8988T (cell line): ENCODE data around the gene IGLON5.
A peak's percentile ranks its signal among the peaks of the same experiment; 100 is the strongest.

Source experiments
- DNase-seq: peaks from one replicate; pipeline ENCODE4 v3.0.0; 2011

The IGLON5 gene

DNA sequence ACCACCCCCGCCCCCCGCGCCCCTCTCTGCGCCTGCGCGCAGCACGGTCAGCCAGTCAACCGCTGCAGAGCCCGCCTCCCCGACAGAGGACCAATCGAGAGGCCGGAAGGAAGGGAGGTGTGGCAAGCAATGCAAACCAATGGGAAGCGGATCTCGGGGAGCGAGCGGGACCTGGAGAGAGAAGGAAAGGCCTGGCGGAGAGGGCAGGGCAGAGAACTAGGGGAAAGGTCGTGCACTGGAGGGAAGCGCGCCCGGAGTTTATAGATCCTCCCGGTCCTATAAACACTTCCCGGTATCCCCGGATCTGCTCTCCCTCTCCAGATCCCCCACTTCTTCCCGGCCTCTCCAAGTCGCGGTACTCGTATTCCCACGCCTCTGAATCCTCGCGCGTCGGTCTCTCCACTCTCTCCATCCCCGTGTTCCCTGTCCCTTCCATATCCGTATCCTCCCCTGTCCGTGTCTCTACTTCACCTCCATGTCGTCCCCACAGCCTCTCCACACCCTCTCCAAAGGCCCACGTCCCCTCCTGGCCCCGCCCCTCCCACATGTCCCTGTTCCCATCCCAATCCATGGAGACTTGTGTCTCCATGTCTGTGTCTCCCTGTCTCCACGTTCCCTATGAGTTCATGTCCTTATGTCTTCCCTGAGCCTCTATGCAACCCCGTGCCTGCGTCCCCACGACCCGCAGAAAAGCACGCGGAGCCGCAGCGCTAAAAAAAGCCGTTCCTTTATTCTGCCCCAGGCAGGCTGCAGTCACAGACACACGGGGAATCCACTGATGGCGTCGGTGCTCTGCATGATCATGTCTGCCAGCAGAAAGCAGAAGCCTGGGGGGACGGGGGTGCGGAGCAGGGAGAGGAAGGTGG is 55.2 kb downstream of the IGLON5 start:
- DNase-seq = peak; percentile 73

GRCh38 chr19:51367255-51367564 is 55.8 kb downstream of the IGLON5 start:
- DNase-seq = no peak

- peak; percentile 79 for DNase-seq
Measured at GRCh38 chr19:51367565-51368365, 56.3 kb downstream of the IGLON5 start.

- DNase-seq = no peak
Measured at GRCh38 chr19:51368366-51369282, 57.2 kb downstream of the IGLON5 start, which contains the start of gene CLDND2. TSS of gene CLDND2 (minus strand) at chr19:51369003. CDS start at chr19:51368577, 426 bp downstream.

DNA sequence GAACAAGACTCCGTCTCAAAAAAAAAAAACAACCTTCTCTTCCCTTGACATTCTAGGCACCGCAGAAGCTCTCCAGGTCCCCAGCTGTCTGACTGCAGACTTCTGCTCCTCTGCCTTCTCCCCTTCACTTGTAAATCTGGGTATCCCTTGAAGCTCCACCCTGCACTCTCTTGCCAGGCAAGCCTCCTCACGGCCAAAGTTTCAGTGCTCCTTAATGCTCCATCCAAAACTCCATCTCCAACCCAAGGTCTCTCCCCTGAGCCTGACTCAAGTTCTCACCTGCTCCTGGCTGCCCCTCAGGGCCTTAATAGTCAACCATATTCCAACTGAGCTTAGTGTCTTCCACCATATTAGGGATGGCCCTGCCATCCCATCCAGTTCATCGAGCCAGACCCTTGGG is 58.8 kb downstream of the IGLON5 start:
- DNase-seq = no peak

- DNase-seq = no peak
Measured at GRCh38 chr19:51371186-51371690, 59.8 kb downstream of the IGLON5 start.

DNA sequence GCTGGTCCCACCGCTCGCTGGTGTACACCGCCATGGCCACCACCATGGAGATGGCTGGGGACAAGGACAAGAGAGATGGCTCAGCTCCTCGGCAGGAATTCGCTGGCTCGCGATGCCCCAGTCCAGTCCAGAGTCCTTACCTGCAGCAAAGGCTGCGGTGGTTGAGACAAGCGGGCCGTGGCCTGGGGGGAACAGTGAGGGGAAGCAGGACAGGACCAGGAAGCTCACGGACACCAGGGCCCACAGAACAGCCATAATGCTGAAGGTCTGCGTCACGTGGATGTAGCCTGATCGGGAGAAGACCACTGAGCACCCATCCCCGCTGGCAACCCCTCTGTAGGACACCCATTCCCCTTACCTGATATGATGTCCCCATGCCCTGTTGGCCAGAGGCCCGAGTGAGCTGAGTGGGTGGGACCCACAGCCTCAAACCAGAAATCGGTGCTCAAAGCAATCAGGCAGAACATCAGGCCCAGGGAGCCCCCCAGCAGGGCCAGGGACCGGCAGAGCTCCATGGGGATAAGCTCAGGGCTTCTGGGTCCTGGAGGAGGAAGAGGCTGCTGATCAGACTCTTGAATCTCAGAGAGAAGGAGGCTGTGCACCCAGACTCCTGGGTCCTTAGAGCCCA is 60.7 kb downstream of the IGLON5 start:
- DNase-seq = no peak

- DNase-seq = no peak
Measured at GRCh38 chr19:51372649-51373504, 61.4 kb downstream of the IGLON5 start, which contains the start of gene NKG7. TSS of gene NKG7 (minus strand) at chr19:51372654. CDS start at chr19:51372535, 119 bp downstream.

DNA sequence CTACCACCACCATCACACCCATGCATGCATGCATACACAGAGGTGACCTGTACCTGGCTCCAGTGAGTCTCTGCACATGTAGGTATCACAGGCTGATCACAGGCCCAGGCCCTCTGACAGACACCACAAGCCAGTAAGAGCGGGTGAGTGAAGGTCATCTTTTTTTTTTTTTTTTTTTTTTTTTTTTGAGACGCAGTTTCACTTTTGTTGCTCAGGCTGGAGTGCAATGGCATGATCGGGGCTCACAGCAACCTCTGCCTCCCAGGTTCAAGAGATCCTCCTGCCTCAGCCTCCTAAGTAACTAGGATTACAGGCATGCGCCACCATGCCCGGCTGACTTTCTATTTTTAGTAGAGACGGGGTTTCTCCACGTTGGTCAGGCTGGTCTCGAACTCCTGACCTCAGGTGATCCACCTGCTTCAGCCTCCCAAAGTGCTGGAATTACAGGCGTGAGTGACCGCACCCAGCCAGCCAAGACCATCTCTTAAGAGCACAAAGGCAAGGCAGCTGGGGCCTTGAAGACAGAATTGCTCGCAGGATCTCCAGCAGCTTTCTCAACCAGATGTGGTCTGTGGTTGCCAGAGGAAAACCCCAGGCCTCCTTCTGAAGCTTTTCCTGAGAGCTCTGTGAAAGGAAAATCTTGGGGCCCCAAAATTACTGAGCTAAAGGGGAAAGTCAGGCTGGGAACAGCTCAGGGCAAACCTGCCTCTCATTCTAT is 64.2 kb downstream of the IGLON5 start:
- no peak for DNase-seq

- DNase-seq = no peak
Measured at GRCh38 chr19:51377422-51377821, 66.0 kb downstream of the IGLON5 start.

- DNase-seq = no peak
Measured at GRCh38 chr19:51380379-51380778, 68.9 kb downstream of the IGLON5 start.
